ENCODE measurements around the gene PLA2G12A.

GRCh38 chr4:109719604-109720003, 10.3 kb downstream of the PLA2G12A start:
- TF ChIP-seq, protein P1, sequence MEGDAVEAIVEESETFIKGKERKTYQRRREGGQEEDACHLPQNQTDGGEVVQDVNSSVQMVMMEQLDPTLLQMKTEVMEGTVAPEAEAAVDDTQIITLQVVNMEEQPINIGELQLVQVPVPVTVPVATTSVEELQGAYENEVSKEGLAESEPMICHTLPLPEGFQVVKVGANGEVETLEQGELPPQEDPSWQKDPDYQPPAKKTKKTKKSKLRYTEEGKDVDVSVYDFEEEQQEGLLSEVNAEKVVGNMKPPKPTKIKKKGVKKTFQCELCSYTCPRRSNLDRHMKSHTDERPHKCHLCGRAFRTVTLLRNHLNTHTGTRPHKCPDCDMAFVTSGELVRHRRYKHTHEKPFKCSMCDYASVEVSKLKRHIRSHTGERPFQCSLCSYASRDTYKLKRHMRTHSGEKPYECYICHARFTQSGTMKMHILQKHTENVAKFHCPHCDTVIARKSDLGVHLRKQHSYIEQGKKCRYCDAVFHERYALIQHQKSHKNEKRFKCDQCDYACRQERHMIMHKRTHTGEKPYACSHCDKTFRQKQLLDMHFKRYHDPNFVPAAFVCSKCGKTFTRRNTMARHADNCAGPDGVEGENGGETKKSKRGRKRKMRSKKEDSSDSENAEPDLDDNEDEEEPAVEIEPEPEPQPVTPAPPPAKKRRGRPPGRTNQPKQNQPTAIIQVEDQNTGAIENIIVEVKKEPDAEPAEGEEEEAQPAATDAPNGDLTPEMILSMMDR (conservative IDR thresholded peaks at IDR 0.05), result no peak
- no peak for TF ChIP-seq EZH2 (IDR thresholded peaks at IDR 0.05; ENCODE audit: low read depth)
